HG03139 (cell line): ENCODE measurements around the gene PET100.

Experiments used
- ATAC-seq: cut with Tn5 transposase; IDR thresholded peaks from one replicate; pipeline ENCODE4 v1.9.1; 2021; ENCODE audit not compliant: unreplicated experiment

Gene PET100, protein sequence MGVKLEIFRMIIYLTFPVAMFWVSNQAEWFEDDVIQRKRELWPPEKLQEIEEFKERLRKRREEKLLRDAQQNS

DNA sequence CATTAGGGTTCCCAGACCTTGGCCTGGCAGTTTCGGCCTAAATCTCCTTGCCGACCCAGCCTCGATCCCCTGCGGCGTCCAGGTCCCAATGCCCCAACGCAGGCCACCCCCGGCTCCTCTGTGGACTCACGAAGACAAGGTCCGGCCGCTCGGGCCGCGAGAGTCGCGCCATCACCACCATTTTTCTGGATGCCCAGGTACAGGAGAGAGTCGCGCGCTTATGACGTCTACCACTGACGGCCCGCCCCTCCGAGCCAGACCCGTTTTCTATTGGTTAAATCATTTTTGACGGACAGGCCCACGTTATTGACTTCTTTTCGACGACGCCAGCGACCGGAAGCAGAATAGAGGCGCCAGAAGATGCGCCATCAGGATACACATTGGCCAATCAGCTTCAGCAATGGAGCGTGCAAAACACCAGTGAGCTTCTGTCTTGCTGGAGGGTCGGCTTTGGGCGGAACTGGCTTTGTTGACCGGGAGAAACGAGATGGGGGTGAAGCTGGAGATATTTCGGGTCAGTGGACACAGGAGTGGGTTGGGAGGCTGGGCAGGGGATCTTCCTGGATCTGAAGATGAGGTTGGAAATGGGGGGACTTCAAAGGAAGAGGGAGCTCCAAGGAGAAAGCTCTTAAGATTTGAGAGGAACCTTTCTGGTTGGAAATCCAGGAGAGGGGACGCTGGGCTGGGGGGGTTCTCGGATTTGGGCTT is at the start of gene PET100, which contains the start of gene XAB2:
TSS of gene PET100 (plus strand) at position 447 of the 708 bp plus-strand sequence. CDS start at position 488, 41 bp downstream.
TSS of gene XAB2 (minus strand) at position 199 of the 708 bp plus-strand sequence. CDS start at position 181, 18 bp downstream.
- ATAC-seq: peak; percentile 89

- ATAC-seq: no peak
Observed at GRCh38 chr19:7582446-7582845, 47.1 kb upstream of the PET100 start.

GRCh38 chr19:7589822-7590221 is 39.8 kb upstream of the PET100 start:
- ATAC-seq: no peak

GRCh38 chr19:7590256-7590655 is 39.3 kb upstream of the PET100 start:
- no peak for ATAC-seq

- no peak for ATAC-seq
Observed at GRCh38 chr19:7595466-7596133, 34.0 kb upstream of the PET100 start, which contains the start of gene CAMSAP3. Gene CAMSAP3, plus strand, starts transcription at chr19:7595863. Its CDS starts 140 bp downstream, at chr19:7596003.

GRCh38 chr19:7596211-7596937 is 33.2 kb upstream of the PET100 start:
- ATAC-seq: no peak

- ATAC-seq: no peak
Observed at GRCh38 chr19:7597689-7598088, 31.9 kb upstream of the PET100 start.

DNA sequence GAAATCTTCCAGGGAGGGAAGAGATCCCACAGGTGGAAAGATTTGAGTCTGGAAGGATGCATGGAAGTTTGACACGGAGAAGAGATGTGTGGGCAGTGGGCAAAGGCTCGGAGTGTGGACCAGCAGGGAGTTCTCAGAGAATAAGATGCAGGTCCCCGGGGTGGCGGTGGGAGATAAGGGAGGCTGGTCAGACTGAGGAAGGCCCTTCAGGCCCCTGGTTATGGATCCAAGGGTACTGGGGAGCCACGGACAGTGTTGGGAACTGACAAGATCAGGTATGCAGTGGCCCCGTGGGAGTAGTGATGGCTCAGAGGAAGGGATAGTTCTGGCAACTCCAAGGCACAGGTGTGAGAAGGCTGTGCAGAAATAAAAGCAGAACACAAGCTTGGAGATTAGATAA is 31.4 kb upstream of the PET100 start:
- no peak for ATAC-seq

DNA sequence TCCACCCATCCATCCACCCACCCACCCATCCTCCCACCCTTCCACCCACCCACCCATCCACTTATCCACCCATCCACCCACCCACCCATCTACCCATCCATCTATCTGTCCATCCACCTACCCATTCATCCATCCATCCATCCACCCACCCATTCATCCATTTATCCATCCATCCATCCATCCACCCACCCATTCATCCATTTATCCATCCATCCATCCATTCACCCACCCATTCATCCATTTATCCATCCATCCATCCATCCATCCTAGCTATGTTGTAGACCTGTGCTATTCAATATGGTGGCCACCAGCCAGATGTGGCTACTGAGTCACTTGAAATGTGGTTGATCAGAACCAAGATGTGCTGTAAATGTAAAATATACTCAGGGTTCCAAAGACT is 28.9 kb upstream of the PET100 start:
- no peak for ATAC-seq

- no peak for ATAC-seq
Observed at GRCh38 chr19:7602240-7602934, 27.2 kb upstream of the PET100 start.

- no peak for ATAC-seq
Observed at GRCh38 chr19:7602935-7603497, 26.6 kb upstream of the PET100 start.

GRCh38 chr19:7603919-7604318 is 25.7 kb upstream of the PET100 start:
- ATAC-seq: no peak

DNA sequence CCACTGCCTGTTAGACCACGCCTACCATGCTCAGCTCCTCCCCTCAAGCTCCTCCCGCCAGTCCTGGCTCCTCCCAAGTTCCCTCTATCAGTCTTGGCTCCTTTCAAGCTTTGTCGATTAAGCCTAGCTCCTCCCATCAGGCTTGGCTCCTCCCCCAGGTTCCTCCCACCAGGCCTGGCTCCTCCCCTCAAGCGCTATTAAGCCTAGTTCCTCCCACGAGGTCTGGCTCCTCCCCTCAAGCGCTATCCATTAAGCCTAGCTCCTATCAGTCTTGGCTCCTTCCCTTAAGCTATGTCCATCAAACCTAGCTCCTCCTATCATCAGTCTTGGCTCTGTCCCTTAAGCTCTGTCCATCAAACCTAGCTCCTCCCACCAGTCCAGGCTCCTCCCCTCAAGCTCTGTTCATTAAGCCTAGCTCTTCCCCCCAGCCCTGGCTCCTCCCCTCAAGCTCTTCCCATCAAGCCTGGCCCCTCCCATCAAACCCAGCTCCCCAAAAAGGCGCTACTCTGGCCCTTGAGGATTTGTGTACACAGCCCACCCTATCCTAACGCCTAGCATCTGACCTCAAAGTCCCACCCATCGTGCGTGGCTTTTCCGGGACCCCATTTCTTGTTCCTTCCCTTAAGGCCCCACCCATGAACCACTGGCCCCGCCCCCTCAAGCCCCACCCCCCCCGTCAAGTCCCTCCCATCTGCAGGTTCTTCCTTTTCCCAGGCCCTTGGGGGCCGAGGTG is 23.9 kb upstream of the PET100 start:
- ATAC-seq: no peak

- ATAC-seq: no peak
Observed at GRCh38 chr19:7606289-7606688, 23.3 kb upstream of the PET100 start.

- no peak for ATAC-seq
Observed at GRCh38 chr19:7607212-7607873, 22.2 kb upstream of the PET100 start.

GRCh38 chr19:7607874-7608560 is 21.6 kb upstream of the PET100 start:
- ATAC-seq: no peak

- ATAC-seq: no peak
Observed at GRCh38 chr19:7610491-7611240, 18.9 kb upstream of the PET100 start.
